Measurements from ENCODE around the gene ACSM4. TPM values are rescaled to one million over a fixed set of nuclear protein-coding genes. Genes with fewer than 3 reads are reported as not detected.

Gene ACSM4
- total RNA-seq, 1 experiment from 2014 or later = not detected

DNA sequence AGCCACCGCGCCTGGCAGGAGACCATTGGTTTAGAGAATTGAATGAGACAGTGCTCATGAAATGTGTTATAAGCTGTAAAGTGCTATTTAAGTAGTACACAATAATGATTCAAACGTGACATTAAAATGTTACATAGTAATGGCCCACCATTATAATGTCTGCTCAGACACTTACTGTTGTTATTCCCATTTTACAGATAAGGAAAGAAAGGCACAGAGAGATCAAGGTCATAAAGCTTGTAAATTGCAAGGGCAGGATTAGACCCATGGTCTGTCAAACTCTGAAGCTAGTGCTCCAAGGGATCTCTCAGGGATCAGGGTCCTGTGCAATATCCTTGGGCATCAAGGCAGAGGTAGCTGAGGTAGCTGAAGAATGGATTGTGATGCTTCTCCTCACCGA, 6.2 kb downstream of the ACSM4 start:
- no peaks in the 10 kb centered on the region for H3K36me3 Mint-ChIP-seq
- CTCF ChIA-PET = no interaction called here

DNA sequence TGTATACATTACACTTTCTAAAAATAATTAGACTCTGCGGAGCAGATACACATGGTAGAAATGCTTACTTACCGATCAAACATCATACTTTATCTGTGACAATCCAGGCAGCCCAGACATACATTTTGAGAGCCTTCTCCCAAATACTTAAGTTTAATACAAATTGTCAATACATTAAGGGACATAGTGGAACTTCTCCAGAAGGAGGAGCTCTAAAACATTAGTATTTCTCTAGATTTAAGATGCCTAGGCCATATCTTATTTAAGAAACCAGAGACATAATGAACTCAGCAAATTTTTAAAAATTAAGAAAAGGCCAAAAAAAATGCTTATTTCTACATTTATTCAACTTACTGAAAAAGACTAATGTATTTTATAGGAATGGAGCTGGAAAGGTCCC, 16.1 kb downstream of the ACSM4 start:
- H3K4me3 Mint-ChIP-seq = no peak overlapping the region
- POLR2A ChIA-PET = no interaction called here
- CTCF ChIA-PET = interaction anchor here (0.7 to 1.2 kb wide), 3 partner anchors 9 to 157 kb away, joined by 3 read pairs; no protein-coding TSS in a partner anchor
- H3K4me1 Mint-ChIP-seq = no peaks in the 10 kb centered on the region
- peaks cover 27% of the 10 kb centered on the region for H3K9me3 Mint-ChIP-seq
- ATAC-seq (no peak), DNase-seq (ENCODE audit: low spot score) (no peak)
- H3K27me3 Mint-ChIP-seq (ENCODE audit: low read depth) = no peaks in the 10 kb centered on the region
- TF ChIP-seq GABPB1 (CRISPR knock-in tag; IDR thresholded peaks at IDR 0.05) (no peak), ZNF396 (CRISPR knock-in tag; IDR thresholded peaks at IDR 0.05; ENCODE audit: borderline replicate concordance) (no peak)
- TF ChIP-seq, protein P1, sequence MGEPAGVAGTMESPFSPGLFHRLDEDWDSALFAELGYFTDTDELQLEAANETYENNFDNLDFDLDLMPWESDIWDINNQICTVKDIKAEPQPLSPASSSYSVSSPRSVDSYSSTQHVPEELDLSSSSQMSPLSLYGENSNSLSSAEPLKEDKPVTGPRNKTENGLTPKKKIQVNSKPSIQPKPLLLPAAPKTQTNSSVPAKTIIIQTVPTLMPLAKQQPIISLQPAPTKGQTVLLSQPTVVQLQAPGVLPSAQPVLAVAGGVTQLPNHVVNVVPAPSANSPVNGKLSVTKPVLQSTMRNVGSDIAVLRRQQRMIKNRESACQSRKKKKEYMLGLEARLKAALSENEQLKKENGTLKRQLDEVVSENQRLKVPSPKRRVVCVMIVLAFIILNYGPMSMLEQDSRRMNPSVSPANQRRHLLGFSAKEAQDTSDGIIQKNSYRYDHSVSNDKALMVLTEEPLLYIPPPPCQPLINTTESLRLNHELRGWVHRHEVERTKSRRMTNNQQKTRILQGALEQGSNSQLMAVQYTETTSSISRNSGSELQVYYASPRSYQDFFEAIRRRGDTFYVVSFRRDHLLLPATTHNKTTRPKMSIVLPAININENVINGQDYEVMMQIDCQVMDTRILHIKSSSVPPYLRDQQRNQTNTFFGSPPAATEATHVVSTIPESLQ (CRISPR knock-in tag; IDR thresholded peaks at IDR 0.05) = no peak
- peaks cover 7% of the 10 kb centered on the region for H3K36me3 Mint-ChIP-seq
- H3K27ac Mint-ChIP-seq = no peak overlapping the region

More for the DNA sequence above, 6.2 kb downstream of the ACSM4 start:
- Mint-ChIP-seq H3K4me3 (no peak overlapping the region), H3K27ac (no peak overlapping the region), H3K27me3 (ENCODE audit: low read depth) (no peaks in the 10 kb centered on the region), H3K9me3 (no peaks in the 10 kb centered on the region), H3K4me1 (peaks cover 3% of the 10 kb centered on the region; the same call in 1 of the 2 replicates)
- DNase-seq (ENCODE audit: low spot score) = no peak
- POLR2A ChIA-PET = no interaction called here
- ATAC-seq = no peak
- TF ChIP-seq, protein P2, sequence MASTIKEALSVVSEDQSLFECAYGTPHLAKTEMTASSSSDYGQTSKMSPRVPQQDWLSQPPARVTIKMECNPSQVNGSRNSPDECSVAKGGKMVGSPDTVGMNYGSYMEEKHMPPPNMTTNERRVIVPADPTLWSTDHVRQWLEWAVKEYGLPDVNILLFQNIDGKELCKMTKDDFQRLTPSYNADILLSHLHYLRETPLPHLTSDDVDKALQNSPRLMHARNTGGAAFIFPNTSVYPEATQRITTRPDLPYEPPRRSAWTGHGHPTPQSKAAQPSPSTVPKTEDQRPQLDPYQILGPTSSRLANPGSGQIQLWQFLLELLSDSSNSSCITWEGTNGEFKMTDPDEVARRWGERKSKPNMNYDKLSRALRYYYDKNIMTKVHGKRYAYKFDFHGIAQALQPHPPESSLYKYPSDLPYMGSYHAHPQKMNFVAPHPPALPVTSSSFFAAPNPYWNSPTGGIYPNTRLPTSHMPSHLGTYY (CRISPR knock-in tag; IDR thresholded peaks at IDR 0.05) = no peak
- TF ChIP-seq, protein P3, sequence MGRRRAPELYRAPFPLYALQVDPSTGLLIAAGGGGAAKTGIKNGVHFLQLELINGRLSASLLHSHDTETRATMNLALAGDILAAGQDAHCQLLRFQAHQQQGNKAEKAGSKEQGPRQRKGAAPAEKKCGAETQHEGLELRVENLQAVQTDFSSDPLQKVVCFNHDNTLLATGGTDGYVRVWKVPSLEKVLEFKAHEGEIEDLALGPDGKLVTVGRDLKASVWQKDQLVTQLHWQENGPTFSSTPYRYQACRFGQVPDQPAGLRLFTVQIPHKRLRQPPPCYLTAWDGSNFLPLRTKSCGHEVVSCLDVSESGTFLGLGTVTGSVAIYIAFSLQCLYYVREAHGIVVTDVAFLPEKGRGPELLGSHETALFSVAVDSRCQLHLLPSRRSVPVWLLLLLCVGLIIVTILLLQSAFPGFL (CRISPR knock-in tag; IDR thresholded peaks at IDR 0.05; ENCODE audit: borderline replicate concordance) = no peak
- TF ChIP-seq ZNF219 (CRISPR knock-in tag; IDR thresholded peaks at IDR 0.05; ENCODE audit: borderline replicate concordance) = no peak
- no peak for TF ChIP-seq NR1H2 (CRISPR knock-in tag; IDR thresholded peaks at IDR 0.05)
- TF ChIP-seq, protein P4, sequence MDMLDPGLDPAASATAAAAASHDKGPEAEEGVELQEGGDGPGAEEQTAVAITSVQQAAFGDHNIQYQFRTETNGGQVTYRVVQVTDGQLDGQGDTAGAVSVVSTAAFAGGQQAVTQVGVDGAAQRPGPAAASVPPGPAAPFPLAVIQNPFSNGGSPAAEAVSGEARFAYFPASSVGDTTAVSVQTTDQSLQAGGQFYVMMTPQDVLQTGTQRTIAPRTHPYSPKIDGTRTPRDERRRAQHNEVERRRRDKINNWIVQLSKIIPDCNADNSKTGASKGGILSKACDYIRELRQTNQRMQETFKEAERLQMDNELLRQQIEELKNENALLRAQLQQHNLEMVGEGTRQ (CRISPR knock-in tag; IDR thresholded peaks at IDR 0.05) = no peak
- TF ChIP-seq FOXK1 (CRISPR knock-in tag; IDR thresholded peaks at IDR 0.05) = no peak
- no peak for TF ChIP-seq NFYB (CRISPR knock-in tag; conservative IDR thresholded peaks at IDR 0.05; ENCODE audit: low read depth)
- no peak for TF ChIP-seq ESRRA (CRISPR knock-in tag; IDR thresholded peaks at IDR 0.05; ENCODE audit: borderline replicate concordance)
- TF ChIP-seq, protein P5, sequence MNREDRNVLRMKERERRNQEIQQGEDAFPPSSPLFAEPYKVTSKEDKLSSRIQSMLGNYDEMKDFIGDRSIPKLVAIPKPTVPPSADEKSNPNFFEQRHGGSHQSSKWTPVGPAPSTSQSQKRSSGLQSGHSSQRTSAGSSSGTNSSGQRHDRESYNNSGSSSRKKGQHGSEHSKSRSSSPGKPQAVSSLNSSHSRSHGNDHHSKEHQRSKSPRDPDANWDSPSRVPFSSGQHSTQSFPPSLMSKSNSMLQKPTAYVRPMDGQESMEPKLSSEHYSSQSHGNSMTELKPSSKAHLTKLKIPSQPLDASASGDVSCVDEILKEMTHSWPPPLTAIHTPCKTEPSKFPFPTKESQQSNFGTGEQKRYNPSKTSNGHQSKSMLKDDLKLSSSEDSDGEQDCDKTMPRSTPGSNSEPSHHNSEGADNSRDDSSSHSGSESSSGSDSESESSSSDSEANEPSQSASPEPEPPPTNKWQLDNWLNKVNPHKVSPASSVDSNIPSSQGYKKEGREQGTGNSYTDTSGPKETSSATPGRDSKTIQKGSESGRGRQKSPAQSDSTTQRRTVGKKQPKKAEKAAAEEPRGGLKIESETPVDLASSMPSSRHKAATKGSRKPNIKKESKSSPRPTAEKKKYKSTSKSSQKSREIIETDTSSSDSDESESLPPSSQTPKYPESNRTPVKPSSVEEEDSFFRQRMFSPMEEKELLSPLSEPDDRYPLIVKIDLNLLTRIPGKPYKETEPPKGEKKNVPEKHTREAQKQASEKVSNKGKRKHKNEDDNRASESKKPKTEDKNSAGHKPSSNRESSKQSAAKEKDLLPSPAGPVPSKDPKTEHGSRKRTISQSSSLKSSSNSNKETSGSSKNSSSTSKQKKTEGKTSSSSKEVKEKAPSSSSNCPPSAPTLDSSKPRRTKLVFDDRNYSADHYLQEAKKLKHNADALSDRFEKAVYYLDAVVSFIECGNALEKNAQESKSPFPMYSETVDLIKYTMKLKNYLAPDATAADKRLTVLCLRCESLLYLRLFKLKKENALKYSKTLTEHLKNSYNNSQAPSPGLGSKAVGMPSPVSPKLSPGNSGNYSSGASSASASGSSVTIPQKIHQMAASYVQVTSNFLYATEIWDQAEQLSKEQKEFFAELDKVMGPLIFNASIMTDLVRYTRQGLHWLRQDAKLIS (CRISPR knock-in tag; IDR thresholded peaks at IDR 0.05; ENCODE audit: borderline replicate concordance) = no peak
- no peak for TF ChIP-seq SP1 (CRISPR knock-in tag; conservative IDR thresholded peaks at IDR 0.05)

DNA sequence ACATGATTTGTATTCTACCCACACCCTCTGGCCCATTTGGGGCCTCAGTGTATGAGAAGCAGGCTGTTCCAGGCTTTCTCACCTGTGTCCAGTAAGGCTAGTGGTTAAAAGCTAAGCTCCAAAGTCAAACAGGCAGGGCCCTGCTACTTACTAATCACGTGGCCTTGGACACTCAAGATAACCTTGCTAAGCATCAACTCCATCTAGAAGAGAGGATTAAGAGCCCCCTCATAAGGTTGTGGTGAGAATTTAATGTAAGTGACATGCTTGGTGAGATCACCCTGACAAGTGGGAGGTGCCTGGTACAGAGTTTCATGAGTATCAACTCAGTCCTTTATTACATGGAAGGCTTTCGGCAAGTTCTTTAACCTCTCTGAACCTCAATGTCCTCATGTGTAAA, 17.8 kb downstream of the ACSM4 start:
- ATAC-seq = no peak
- ChIA-PET POLR2A (no interaction called here), CTCF (no interaction called here)
- H3K4me3 Mint-ChIP-seq = no peak overlapping the region
- DNase-seq (ENCODE audit: low spot score) = no peak
- H3K27ac Mint-ChIP-seq = no peak overlapping the region
- peaks cover 24% of the 10 kb centered on the region for H3K9me3 Mint-ChIP-seq
- H3K27me3 Mint-ChIP-seq (ENCODE audit: low read depth) = no peaks in the 10 kb centered on the region
- no peaks in the 10 kb centered on the region for H3K4me1 Mint-ChIP-seq
- peaks cover 7% of the 10 kb centered on the region for H3K36me3 Mint-ChIP-seq
- TF ChIP-seq GTF2I (CRISPR knock-in tag; conservative IDR thresholded peaks at IDR 0.05) (no peak), EMX1 (CRISPR knock-in tag; IDR thresholded peaks at IDR 0.05) (no peak), ETV6 (CRISPR knock-in tag; IDR thresholded peaks at IDR 0.05) (no peak)
- TF ChIP-seq, protein P6, sequence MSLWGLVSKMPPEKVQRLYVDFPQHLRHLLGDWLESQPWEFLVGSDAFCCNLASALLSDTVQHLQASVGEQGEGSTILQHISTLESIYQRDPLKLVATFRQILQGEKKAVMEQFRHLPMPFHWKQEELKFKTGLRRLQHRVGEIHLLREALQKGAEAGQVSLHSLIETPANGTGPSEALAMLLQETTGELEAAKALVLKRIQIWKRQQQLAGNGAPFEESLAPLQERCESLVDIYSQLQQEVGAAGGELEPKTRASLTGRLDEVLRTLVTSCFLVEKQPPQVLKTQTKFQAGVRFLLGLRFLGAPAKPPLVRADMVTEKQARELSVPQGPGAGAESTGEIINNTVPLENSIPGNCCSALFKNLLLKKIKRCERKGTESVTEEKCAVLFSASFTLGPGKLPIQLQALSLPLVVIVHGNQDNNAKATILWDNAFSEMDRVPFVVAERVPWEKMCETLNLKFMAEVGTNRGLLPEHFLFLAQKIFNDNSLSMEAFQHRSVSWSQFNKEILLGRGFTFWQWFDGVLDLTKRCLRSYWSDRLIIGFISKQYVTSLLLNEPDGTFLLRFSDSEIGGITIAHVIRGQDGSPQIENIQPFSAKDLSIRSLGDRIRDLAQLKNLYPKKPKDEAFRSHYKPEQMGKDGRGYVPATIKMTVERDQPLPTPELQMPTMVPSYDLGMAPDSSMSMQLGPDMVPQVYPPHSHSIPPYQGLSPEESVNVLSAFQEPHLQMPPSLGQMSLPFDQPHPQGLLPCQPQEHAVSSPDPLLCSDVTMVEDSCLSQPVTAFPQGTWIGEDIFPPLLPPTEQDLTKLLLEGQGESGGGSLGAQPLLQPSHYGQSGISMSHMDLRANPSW (CRISPR knock-in tag; conservative IDR thresholded peaks at IDR 0.05; ENCODE audit: low read depth) = no peak
- TF ChIP-seq, protein P7, sequence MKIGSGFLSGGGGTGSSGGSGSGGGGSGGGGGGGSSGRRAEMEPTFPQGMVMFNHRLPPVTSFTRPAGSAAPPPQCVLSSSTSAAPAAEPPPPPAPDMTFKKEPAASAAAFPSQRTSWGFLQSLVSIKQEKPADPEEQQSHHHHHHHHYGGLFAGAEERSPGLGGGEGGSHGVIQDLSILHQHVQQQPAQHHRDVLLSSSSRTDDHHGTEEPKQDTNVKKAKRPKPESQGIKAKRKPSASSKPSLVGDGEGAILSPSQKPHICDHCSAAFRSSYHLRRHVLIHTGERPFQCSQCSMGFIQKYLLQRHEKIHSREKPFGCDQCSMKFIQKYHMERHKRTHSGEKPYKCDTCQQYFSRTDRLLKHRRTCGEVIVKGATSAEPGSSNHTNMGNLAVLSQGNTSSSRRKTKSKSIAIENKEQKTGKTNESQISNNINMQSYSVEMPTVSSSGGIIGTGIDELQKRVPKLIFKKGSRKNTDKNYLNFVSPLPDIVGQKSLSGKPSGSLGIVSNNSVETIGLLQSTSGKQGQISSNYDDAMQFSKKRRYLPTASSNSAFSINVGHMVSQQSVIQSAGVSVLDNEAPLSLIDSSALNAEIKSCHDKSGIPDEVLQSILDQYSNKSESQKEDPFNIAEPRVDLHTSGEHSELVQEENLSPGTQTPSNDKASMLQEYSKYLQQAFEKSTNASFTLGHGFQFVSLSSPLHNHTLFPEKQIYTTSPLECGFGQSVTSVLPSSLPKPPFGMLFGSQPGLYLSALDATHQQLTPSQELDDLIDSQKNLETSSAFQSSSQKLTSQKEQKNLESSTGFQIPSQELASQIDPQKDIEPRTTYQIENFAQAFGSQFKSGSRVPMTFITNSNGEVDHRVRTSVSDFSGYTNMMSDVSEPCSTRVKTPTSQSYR (CRISPR knock-in tag; IDR thresholded peaks at IDR 0.05) = no peak

Measured in WTC11 (cell line).